Upper lobe of left lung (tissue), 6 donors: ENCODE measurements around the gene AP5S1. TPM values are rescaled to one million over a fixed set of nuclear protein-coding genes. Genes with fewer than 3 reads are reported as not detected.

ENCODE experiments used
- ATAC-seq, 2 donors: fragments of 200-7000 bp; cut with Tn5 transposase; one replicate each; pipeline ENCODE4 v1.9.1; 2022; ENCODE audit warnings: mild to moderate bottlenecking in 2 of 2, moderate library complexity in 2 of 2; ENCODE audit not compliant: low FRiP score in 2 of 2
- DNase-seq, 2 donors: peaks; one replicate each; pipeline ENCODE4 v3.0.0-alpha.2; 2019 to 2020
- H3K27ac ChIP-seq, 4 donors: fragments of 200-600 bp; sonication (generic); one replicate each; pipeline ENCODE4 v1.5.1; 2016 to 2019
- H3K27me3 ChIP-seq, 4 donors: fragments of 200-600 bp; sonication (generic); one replicate each; pipeline ENCODE4 v1.5.1; 2017 to 2019
- H3K36me3 ChIP-seq, 4 donors: fragments of 200-600 bp; sonication (generic); one replicate each; pipeline ENCODE4 v1.5.1; 2016 to 2019
- H3K4me1 ChIP-seq, 4 donors: fragments of 200-600 bp; sonication (generic); one replicate each; pipeline ENCODE4 v1.5.1; 2018 to 2019
- H3K4me3 ChIP-seq, 4 donors: fragments of 200-600 bp; sonication (generic); one replicate each; pipeline ENCODE4 v1.5.1; 2017 to 2019; ENCODE audit warnings: mild to moderate bottlenecking in 2 of 4, moderate library complexity in 1 of 4
- H3K9me3 ChIP-seq, 4 donors: fragments of 200-600 bp; sonication (generic); one replicate each; pipeline ENCODE4 v1.5.1; 2018 to 2019
- CTCF ChIP-seq, 6 experiments: fragments of 450-650 bp in 4 of 6; fragments of 200-600 bp in 2 of 6; sonication (generic) in 2 of 6; IDR thresholded peaks; one replicate each; pipeline ENCODE4 v1.5.1; 2016 to 2019; ENCODE audit warnings: antibody characterized with exemption in 6 of 6
- EP300 ChIP-seq, 4 donors: sonication (generic); formaldehyde crosslinking; IDR thresholded peaks; one replicate each; pipeline ENCODE4 v1.5.1; 2017; ENCODE audit warnings: antibody characterized with exemption in 4 of 4, control low read depth in 2 of 4
- POLR2A ChIP-seq, 4 donors: fragments of 450-650 bp; IDR thresholded peaks; one replicate each; pipeline ENCODE4 v1.5.1; 2016 to 2017; ENCODE audit warnings: antibody characterized with exemption in 4 of 4, mild to moderate bottlenecking in 2 of 4
- POLR2AphosphoS5 ChIP-seq, 2 donors: sonication (generic); formaldehyde crosslinking; IDR thresholded peaks; one replicate each; pipeline ENCODE4 v1.5.1; 2017; ENCODE audit warnings: antibody characterized with exemption in 2 of 2
- WGBS, 2 donors: methylation state at CpG; one replicate each; pipeline ENCODE4 v1.1.5; 2017 to 2018; 5-methylcytosine and 5-hydroxymethylcytosine counted together
- total RNA-seq, 6 donors: library from RNA; depleted of rRNA in 4 of 6; stranded (reverse); fragments of >200 nt in 4 of 6; gene quantifications; one replicate each; pipeline versions ENCODE4 v1.1.0 to v1.2.1, GENCODE V29; 2016 to 2021
- donor health status: DM: no; HTN: no; CAD: no; lungs with moderate emphysema.
- donor health status: DM: no; HTN: yes; CAD: no; lungs with severe emphysema.

The AP5S1 gene
- total RNA-seq, 6 donors from 2014 or later = 9.4 to 20.8 (median 14.7) TPM

GRCh38 chr20:3863317-3863716, 43.0 kb downstream of the AP5S1 start:
- 95 to 97% methylated on average over 5 to 7 of the region's 7 CpGs for WGBS, 2 donors
- Histone ChIP-seq H3K27ac (no peak overlapping the region), H3K9me3 (no peaks in the 10 kb centered on the region), H3K27me3 (no peaks in the 10 kb centered on the region), H3K4me3 (no peak overlapping the region), H3K4me1 (peaks cover 0 to 4% (median 0%) of the 10 kb centered on the region in 4 donors), H3K36me3 (peaks cover 61 to 99% (median 88%) of the 10 kb centered on the region in 4 donors)
- ATAC-seq = no peak
- TF ChIP-seq CTCF (IDR thresholded peaks at IDR 0.05) (no peak), EP300 (IDR thresholded peaks at IDR 0.05) (no peak)
- DNase-seq = no peak

- H3K36me3 ChIP-seq = peaks cover 57 to 94% (median 76%) of the 10 kb centered on the region in 4 donors
- TF ChIP-seq CTCF (IDR thresholded peaks at IDR 0.05) (no peak), POLR2AphosphoS5 (IDR thresholded peaks at IDR 0.05) (no peak), POLR2A (IDR thresholded peaks at IDR 0.05) (no peak), EP300 (IDR thresholded peaks at IDR 0.05) (no peak)
- ATAC-seq = no peak
Measured at GRCh38 chr20:3864518-3864917, 44.2 kb downstream of the AP5S1 start.

GRCh38 chr20:3865152-3865886, 45.0 kb downstream of the AP5S1 start:
- ATAC-seq (no peak), DNase-seq (no peak)
- TF ChIP-seq CTCF (IDR thresholded peaks at IDR 0.05) = no peak
- TF ChIP-seq POLR2A (IDR thresholded peaks at IDR 0.05) = no peak
- no peak for TF ChIP-seq EP300 (IDR thresholded peaks at IDR 0.05)
- no peak for TF ChIP-seq POLR2AphosphoS5 (IDR thresholded peaks at IDR 0.05)
- peaks cover 0 to 4% (median 0%) of the 10 kb centered on the region in 4 donors for H3K4me1 ChIP-seq
- 83 to 92% methylated on average over 6 to 14 of the region's 14 CpGs for WGBS, 2 donors
- peaks cover 57 to 93% (median 74%) of the 10 kb centered on the region in 4 donors for H3K36me3 ChIP-seq
- no peak overlapping the region for H3K27ac ChIP-seq
- H3K9me3 ChIP-seq = no peaks in the 10 kb centered on the region
- no peaks in the 10 kb centered on the region for H3K27me3 ChIP-seq
- H3K4me3 ChIP-seq = no peak overlapping the region

More at GRCh38 chr20:3864518-3864917, 44.2 kb downstream of the AP5S1 start:
- no peaks in the 10 kb centered on the region for H3K9me3 ChIP-seq
- no peak overlapping the region for H3K27ac ChIP-seq
- no peak overlapping the region for H3K4me3 ChIP-seq
- peaks cover 0 to 4% (median 0%) of the 10 kb centered on the region in 4 donors for H3K4me1 ChIP-seq
- DNase-seq = no peak
- no peaks in the 10 kb centered on the region for H3K27me3 ChIP-seq
- WGBS, 2 donors = 87 to 90% methylated on average over 2 to 3 of the region's 5 CpGs

GRCh38 chr20:3865887-3866407, 45.6 kb downstream of the AP5S1 start:
- WGBS, 2 donors = 80 to 94% methylated on average over 3 to 11 of the region's 14 CpGs
- Histone ChIP-seq H3K27me3 (no peaks in the 10 kb centered on the region), H3K9me3 (no peaks in the 10 kb centered on the region), H3K4me3 (no peak overlapping the region), H3K27ac (no peak overlapping the region), H3K4me1 (peaks cover 0 to 4% (median 0%) of the 10 kb centered on the region in 4 donors), H3K36me3 (peaks cover 57 to 87% (median 68%) of the 10 kb centered on the region in 4 donors)
- DNase-seq = no peak
- TF ChIP-seq POLR2A (IDR thresholded peaks at IDR 0.05) (no peak), EP300 (IDR thresholded peaks at IDR 0.05) (no peak), CTCF (IDR thresholded peaks at IDR 0.05) (no peak)
- ATAC-seq = no peak
